HG02840 (cell line): Measurements from ENCODE around the gene CYP2A6.
"Not testable (repeated sequence)": the region's sequence is repeated elsewhere in the genome, so short reads cannot be mapped to it uniquely, and the experiment has no call there.

Source experiments
- ATAC-seq: cut with Tn5 transposase; IDR thresholded peaks from one replicate; pipeline ENCODE4 v1.9.1; 2021; ENCODE audit warnings: mild to moderate bottlenecking, moderate library complexity, moderate number of reproducible peaks; ENCODE audit not compliant: unreplicated experiment, low FRiP score

Gene CYP2A6

GRCh38 chr19:40822704-40823553 is 27.3 kb downstream of the CYP2A6 start:
- not testable (repeated sequence) for ATAC-seq

GRCh38 chr19:40822161-40822560 is 28.1 kb downstream of the CYP2A6 start:
- ATAC-seq = no peak

- ATAC-seq = not testable (repeated sequence)
Measured at GRCh38 chr19:40819479-40820234, 30.6 kb downstream of the CYP2A6 start.

GRCh38 chr19:40818480-40819399 is 31.5 kb downstream of the CYP2A6 start:
- ATAC-seq = not testable (repeated sequence)

GRCh38 chr19:40815223-40815622 is 35.0 kb downstream of the CYP2A6 start:
- ATAC-seq = no peak

- no peak for ATAC-seq
Measured at GRCh38 chr19:40813182-40813581, 37.1 kb downstream of the CYP2A6 start.

GRCh38 chr19:40812571-40812970 is 37.7 kb downstream of the CYP2A6 start:
- not testable (repeated sequence) for ATAC-seq

- no peak for ATAC-seq
Measured at GRCh38 chr19:40811478-40812341, 38.5 kb downstream of the CYP2A6 start.

- peak; percentile 66 for ATAC-seq
Measured at GRCh38 chr19:40810649-40811408, 39.4 kb downstream of the CYP2A6 start.

GRCh38 chr19:40810160-40810559 is 40.1 kb downstream of the CYP2A6 start:
- no peak for ATAC-seq

- no peak for ATAC-seq
Measured at GRCh38 chr19:40809358-40810086, 40.7 kb downstream of the CYP2A6 start.

GRCh38 chr19:40808497-40808896 is 41.8 kb downstream of the CYP2A6 start:
- ATAC-seq = no peak

- ATAC-seq = no peak
Measured at GRCh38 chr19:40808021-40808325, 42.3 kb downstream of the CYP2A6 start.

- no peak for ATAC-seq
Measured at GRCh38 chr19:40807147-40808020, 42.9 kb downstream of the CYP2A6 start.

GRCh38 chr19:40806423-40807146 is 43.7 kb downstream of the CYP2A6 start:
- ATAC-seq = no peak

- ATAC-seq = no peak
Measured at GRCh38 chr19:40805258-40805868, 44.9 kb downstream of the CYP2A6 start.
